Hepatocyte (in vitro differentiated cells): ENCODE data around the gene LDB3. TPM values are rescaled to one million over a fixed set of nuclear protein-coding genes. Genes with fewer than 3 reads are reported as not detected.

Experiments
- DNase-seq: peaks from one replicate; pipeline ENCODE4 v3.0.0-alpha.2; 2016; ENCODE audit warnings: low spot score
- H2AFZ ChIP-seq: fragments of 200-600 bp; sonication (generic); 2 replicates; pipeline ENCODE4 v1.6.0; 2016; ENCODE audit warnings: antibody characterized with exemption, mild to moderate bottlenecking
- H3K27ac ChIP-seq: fragments of 200-600 bp; sonication (generic); 2 replicates; pipeline ENCODE4 v1.5.1; 2016; ENCODE audit warnings: mild to moderate bottlenecking
- H3K27me3 ChIP-seq: fragments of 200-600 bp; sonication (generic); 2 replicates; pipeline ENCODE4 v1.6.1; 2016
- H3K36me3 ChIP-seq: fragments of 200-600 bp; sonication (generic); replicated peaks from 2 replicates; pipeline ENCODE4 v1.5.1; 2016; ENCODE audit warnings: low read depth; ENCODE audit not compliant: insufficient read depth
- H3K4me1 ChIP-seq: fragments of 200-600 bp; sonication (generic); 2 replicates; pipeline ENCODE4 v1.5.1; 2016; ENCODE audit warnings: mild to moderate bottlenecking, moderate library complexity; ENCODE audit not compliant: insufficient read depth
- H3K4me2 ChIP-seq: fragments of 200-600 bp; sonication (generic); 2 replicates; pipeline ENCODE4 v1.6.0; 2016
- H3K4me3 ChIP-seq: fragments of 200-600 bp; sonication (generic); 2 replicates; pipeline ENCODE4 v1.5.1; 2016; ENCODE audit warnings: mild to moderate bottlenecking
- H3K79me2 ChIP-seq: fragments of 200-600 bp; sonication (generic); 2 replicates; pipeline ENCODE4 v1.6.0; 2017; ENCODE audit warnings: mild to moderate bottlenecking
- H3K9me2 ChIP-seq: fragments of 200-600 bp; sonication (generic); replicated peaks from 2 replicates; pipeline ENCODE4 v1.6.0; 2017; ENCODE audit warnings: mild to moderate bottlenecking; ENCODE audit not compliant: insufficient read depth
- H3K9me3 ChIP-seq: fragments of 200-600 bp; sonication (generic); 2 replicates; pipeline ENCODE4 v1.5.1; 2016; ENCODE audit warnings: low read depth, mild to moderate bottlenecking
- H4K20me1 ChIP-seq: fragments of 200-600 bp; sonication (generic); 2 replicates; pipeline ENCODE4 v1.6.0; 2016; ENCODE audit warnings: mild to moderate bottlenecking; ENCODE audit not compliant: insufficient read depth, poor library complexity, severe bottlenecking
- CTCF ChIP-seq: fragments of 200-600 bp; sonication (generic); IDR thresholded peaks from 2 replicates; pipeline ENCODE4 v1.5.1; 2016; ENCODE audit warnings: antibody characterized with exemption, mild to moderate bottlenecking; ENCODE audit not compliant: poor library complexity
- EZH2 ChIP-seq: fragments of 200-600 bp; sonication (generic); IDR thresholded peaks from 2 replicates; pipeline ENCODE4 v1.6.1; 2016; ENCODE audit warnings: antibody characterized with exemption, mild to moderate bottlenecking, borderline replicate concordance
- EZH2phosphoT487 ChIP-seq: fragments of 200-600 bp; sonication (generic); IDR thresholded peaks from one replicate; pipeline ENCODE4 v1.6.1; 2018; ENCODE audit warnings: antibody characterized with exemption, mild to moderate bottlenecking, low read depth, moderate library complexity; ENCODE audit not compliant: unreplicated experiment, severe bottlenecking
- WGBS: methylation state at CpG from one replicate; pipeline ENCODE4 v1.1.6; 2016; ENCODE audit warnings: low lambda C conversion rate; ENCODE audit errors: missing lambda C conversion rate; 5-methylcytosine and 5-hydroxymethylcytosine counted together
- polyA plus RNA-seq: library from polyadenylated mRNA; unstranded; fragments of >200 nt; fragmentation: Nextera tagmentation; extraction: Ambion mirVana; gene quantifications from 2 replicates; pipeline ENCODE4 v1.2.1, GENCODE V29; 2016
- total RNA-seq: library from RNA; depleted of rRNA; stranded (reverse); fragments of >200 nt; gene quantifications from 2 replicates; pipeline ENCODE4 v1.2.3, GENCODE V29; 2014

The LDB3 gene
- total and polyA plus RNA-seq, 2 experiments from 2014 or later: 0.31 TPM; not detected in 1

DNA sequence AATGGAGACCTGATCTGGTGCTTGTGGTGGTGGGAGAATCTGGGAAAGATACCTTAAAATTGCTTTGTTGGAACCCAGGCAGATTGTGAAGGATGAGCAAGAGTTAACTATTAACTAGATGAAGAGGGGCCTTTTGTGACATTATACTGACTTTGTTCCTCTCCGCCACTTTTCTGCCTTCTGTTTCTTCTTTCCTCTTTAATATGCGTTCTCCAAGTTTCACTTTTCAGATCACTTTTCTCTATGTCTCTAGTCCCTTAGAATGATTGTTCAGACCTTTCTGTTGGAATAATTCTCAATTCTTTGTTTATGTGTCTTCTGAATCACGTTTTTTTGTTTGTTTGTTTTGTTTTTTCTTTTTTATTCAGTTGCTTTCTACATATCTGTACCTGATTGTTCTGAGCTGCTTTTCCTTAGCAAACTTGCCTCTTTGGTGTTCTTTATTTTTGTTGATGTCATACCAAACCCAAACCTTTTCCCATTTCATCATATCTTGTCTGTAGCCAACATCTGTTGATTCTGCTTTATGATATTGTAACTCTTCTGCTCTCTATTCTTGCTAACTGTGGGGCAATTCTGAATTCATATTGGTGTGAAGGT lies 90.9 kb downstream of the LDB3 start:
- Histone ChIP-seq H3K4me1 (peaks cover 20% of the 10 kb centered on the region), H3K79me2 (peaks cover 81% of the 10 kb centered on the region), H3K4me2 (peak overlapping the region; percentile 82), H3K36me3 (no peaks in the 10 kb centered on the region), H4K20me1 (peaks cover 49% of the 10 kb centered on the region), H3K27ac (peak overlapping the region; percentile 100), H3K9me2 (no peaks in the 10 kb centered on the region), H2AFZ (no peak overlapping the region), H3K4me3 (peak overlapping the region; percentile 93), H3K9me3 (no peaks in the 10 kb centered on the region), H3K27me3 (no peaks in the 10 kb centered on the region)
- 12% methylated on average over 3 of the region's 3 CpGs for WGBS
- DNase-seq: no peak
- no peak for TF ChIP-seq EZH2phosphoT487

DNA sequence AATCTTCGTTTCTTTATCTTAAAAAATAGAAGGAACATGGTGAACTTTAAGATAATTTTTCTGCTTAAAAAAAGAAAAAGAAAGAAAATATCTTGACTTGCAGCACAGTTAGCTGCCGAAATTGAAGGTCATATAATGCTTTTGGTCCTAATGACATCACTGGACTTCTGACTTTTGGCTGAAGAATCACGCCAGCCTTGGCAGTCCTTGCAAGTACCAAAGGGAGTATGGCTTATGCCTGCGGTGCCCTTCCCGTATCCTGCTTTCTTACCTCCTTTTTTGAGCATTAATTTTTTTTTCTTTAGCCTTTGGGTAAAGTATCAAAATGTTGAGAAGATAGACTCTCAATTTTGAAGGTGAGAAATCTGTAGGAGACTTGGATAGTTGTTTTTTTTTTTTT lies 95.1 kb downstream of the LDB3 start:
- Histone ChIP-seq H3K27ac (no peak overlapping the region), H2AFZ (no peak overlapping the region), H3K27me3 (no peaks in the 10 kb centered on the region), H3K9me3 (no peaks in the 10 kb centered on the region), H4K20me1 (peaks cover 81% of the 10 kb centered on the region), H3K4me2 (no peak overlapping the region), H3K4me1 (peaks cover 9% of the 10 kb centered on the region), H3K36me3 (no peaks in the 10 kb centered on the region), H3K4me3 (no peak overlapping the region), H3K9me2 (no peaks in the 10 kb centered on the region), H3K79me2 (peaks cover 96% of the 10 kb centered on the region)
- WGBS: 96% methylated on average over 5 of the region's 5 CpGs
- DNase-seq: no peak
- TF ChIP-seq EZH2 (no peak), CTCF (no peak), EZH2phosphoT487 (no peak)

GRCh38 chr10:86765548-86765947 lies 97.2 kb downstream of the LDB3 start:
- Histone ChIP-seq H2AFZ (no peak overlapping the region), H3K9me2 (no peaks in the 10 kb centered on the region), H3K36me3 (no peaks in the 10 kb centered on the region), H3K27me3 (no peaks in the 10 kb centered on the region), H3K4me3 (no peak overlapping the region), H3K4me2 (no peak overlapping the region), H4K20me1 (peaks cover 84% of the 10 kb centered on the region), H3K79me2 (peaks cover 96% of the 10 kb centered on the region), H3K9me3 (no peaks in the 10 kb centered on the region), H3K27ac (no peak overlapping the region), H3K4me1 (no peaks in the 10 kb centered on the region)
- no peak for DNase-seq
- TF ChIP-seq CTCF: no peak
- no peak for TF ChIP-seq EZH2
- TF ChIP-seq EZH2phosphoT487: no peak
- 86% methylated on average over 2 of the region's 2 CpGs for WGBS

DNA sequence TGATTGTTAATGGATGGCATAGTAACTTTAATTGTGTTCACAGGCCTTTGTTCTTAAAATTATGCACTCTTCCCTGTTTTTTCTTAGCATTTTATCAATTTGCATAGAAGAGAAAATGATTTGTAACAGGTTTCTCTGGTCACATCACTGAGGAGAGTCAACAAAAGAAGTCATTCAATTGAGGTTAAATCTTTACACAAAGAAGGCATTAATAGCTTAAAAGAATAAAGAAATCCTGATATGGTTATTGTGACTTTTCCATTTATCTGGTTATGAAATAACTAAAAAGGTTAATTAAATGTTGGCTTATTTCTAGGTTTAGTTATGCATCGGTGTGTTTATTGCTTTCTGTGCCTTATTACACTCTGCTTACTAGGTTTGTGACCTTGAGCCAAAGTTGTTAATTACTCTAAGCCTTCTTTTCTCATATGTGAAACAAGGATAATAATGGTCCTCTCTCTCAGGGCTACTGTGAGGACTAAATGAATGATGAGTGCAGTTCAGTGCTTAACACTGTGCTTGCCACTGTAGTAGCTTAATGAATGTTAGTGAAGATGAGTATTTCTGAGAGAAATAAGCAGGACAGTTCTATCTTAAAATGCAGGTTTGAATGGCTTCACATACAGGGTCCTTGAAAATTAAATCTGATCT lies 100.2 kb downstream of the LDB3 start:
- no peak overlapping the region for H3K4me2 ChIP-seq
- H3K79me2 ChIP-seq: peaks cover 96% of the 10 kb centered on the region
- H3K9me3 ChIP-seq: no peaks in the 10 kb centered on the region
- 80% methylated on average over 1 of the region's 1 CpG for WGBS
- H3K27me3 ChIP-seq: no peaks in the 10 kb centered on the region
- H3K27ac ChIP-seq: no peak overlapping the region
- no peak for TF ChIP-seq CTCF
- TF ChIP-seq EZH2phosphoT487: no peak
- no peak for TF ChIP-seq EZH2
- no peaks in the 10 kb centered on the region for H3K4me1 ChIP-seq
- no peak for DNase-seq
- H3K9me2 ChIP-seq: no peaks in the 10 kb centered on the region
- no peak overlapping the region for H2AFZ ChIP-seq
- H4K20me1 ChIP-seq: peaks cover 84% of the 10 kb centered on the region
- H3K36me3 ChIP-seq: no peaks in the 10 kb centered on the region
- H3K4me3 ChIP-seq: no peak overlapping the region
